SK-N-SH (cell line): ENCODE data around the gene PTPRK.

Experiments used
- CHD2 ChIP-seq: fragments of 150-350 bp; IDR thresholded peaks from 2 replicates; pipeline ENCODE4 v1.6.1; 2018; ENCODE audit warnings: low read length; ENCODE audit not compliant: partially characterized antibody
- POLR2AphosphoS5 ChIP-seq: IDR thresholded peaks from 2 replicates; pipeline ENCODE4 v1.6.1; 2012; ENCODE audit warnings: low read depth, low read length
- RFX5 ChIP-seq: IDR thresholded peaks from 2 replicates; pipeline ENCODE4 v1.6.1; 2012; ENCODE audit warnings: mild to moderate bottlenecking, improper control_type of control experiment, low read length
- RXRA ChIP-seq: IDR thresholded peaks from 2 replicates; pipeline ENCODE4 v1.4.0; 2012; ENCODE audit warnings: low read depth, mild to moderate bottlenecking, borderline replicate concordance
- SIN3A ChIP-seq: IDR thresholded peaks from 2 replicates; pipeline ENCODE4 v1.6.1; 2012; ENCODE audit warnings: low read depth, mild to moderate bottlenecking, low read length, moderate library complexity, borderline replicate concordance
- SMC3 ChIP-seq: IDR thresholded peaks from 2 replicates; pipeline ENCODE4 v1.6.1; 2012; ENCODE audit warnings: low read depth, low read length, improper control_type of control experiment
- YY1 ChIP-seq: IDR thresholded peaks from 2 replicates; pipeline ENCODE4 v1.4.0; 2012; ENCODE audit warnings: low read depth, mild to moderate bottlenecking
- TF ChIP-seq, protein P1 (sequence below): IDR thresholded peaks from 2 replicates; pipeline ENCODE4 v1.6.1; 2012; ENCODE audit warnings: mild to moderate bottlenecking, low read depth, low read length, moderate library complexity
- TF ChIP-seq, protein P2 (sequence below): fragments of 200-600 bp; sonication (generic); IDR thresholded peaks from 2 replicates; pipeline ENCODE4 v1.6.1; 2017; ENCODE audit warnings: antibody characterized with exemption, mild to moderate bottlenecking, moderate library complexity
- TF ChIP-seq, protein P3 (sequence below): fragments of 150-350 bp; IDR thresholded peaks from 2 replicates; pipeline ENCODE4 v1.6.1; 2017; ENCODE audit warnings: antibody characterized with exemption, low read length, low read depth, borderline replicate concordance

- TF ChIP-seq, protein P1, sequence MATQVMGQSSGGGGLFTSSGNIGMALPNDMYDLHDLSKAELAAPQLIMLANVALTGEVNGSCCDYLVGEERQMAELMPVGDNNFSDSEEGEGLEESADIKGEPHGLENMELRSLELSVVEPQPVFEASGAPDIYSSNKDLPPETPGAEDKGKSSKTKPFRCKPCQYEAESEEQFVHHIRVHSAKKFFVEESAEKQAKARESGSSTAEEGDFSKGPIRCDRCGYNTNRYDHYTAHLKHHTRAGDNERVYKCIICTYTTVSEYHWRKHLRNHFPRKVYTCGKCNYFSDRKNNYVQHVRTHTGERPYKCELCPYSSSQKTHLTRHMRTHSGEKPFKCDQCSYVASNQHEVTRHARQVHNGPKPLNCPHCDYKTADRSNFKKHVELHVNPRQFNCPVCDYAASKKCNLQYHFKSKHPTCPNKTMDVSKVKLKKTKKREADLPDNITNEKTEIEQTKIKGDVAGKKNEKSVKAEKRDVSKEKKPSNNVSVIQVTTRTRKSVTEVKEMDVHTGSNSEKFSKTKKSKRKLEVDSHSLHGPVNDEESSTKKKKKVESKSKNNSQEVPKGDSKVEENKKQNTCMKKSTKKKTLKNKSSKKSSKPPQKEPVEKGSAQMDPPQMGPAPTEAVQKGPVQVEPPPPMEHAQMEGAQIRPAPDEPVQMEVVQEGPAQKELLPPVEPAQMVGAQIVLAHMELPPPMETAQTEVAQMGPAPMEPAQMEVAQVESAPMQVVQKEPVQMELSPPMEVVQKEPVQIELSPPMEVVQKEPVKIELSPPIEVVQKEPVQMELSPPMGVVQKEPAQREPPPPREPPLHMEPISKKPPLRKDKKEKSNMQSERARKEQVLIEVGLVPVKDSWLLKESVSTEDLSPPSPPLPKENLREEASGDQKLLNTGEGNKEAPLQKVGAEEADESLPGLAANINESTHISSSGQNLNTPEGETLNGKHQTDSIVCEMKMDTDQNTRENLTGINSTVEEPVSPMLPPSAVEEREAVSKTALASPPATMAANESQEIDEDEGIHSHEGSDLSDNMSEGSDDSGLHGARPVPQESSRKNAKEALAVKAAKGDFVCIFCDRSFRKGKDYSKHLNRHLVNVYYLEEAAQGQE = no peak
- TF ChIP-seq POLR2AphosphoS5 (no peak), RXRA (no peak), SIN3A (no peak), YY1 (no peak), SMC3 (no peak), CHD2 (no peak), RFX5 (no peak)
- TF ChIP-seq, protein P2, sequence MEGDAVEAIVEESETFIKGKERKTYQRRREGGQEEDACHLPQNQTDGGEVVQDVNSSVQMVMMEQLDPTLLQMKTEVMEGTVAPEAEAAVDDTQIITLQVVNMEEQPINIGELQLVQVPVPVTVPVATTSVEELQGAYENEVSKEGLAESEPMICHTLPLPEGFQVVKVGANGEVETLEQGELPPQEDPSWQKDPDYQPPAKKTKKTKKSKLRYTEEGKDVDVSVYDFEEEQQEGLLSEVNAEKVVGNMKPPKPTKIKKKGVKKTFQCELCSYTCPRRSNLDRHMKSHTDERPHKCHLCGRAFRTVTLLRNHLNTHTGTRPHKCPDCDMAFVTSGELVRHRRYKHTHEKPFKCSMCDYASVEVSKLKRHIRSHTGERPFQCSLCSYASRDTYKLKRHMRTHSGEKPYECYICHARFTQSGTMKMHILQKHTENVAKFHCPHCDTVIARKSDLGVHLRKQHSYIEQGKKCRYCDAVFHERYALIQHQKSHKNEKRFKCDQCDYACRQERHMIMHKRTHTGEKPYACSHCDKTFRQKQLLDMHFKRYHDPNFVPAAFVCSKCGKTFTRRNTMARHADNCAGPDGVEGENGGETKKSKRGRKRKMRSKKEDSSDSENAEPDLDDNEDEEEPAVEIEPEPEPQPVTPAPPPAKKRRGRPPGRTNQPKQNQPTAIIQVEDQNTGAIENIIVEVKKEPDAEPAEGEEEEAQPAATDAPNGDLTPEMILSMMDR = no peak
- TF ChIP-seq, protein P3, sequence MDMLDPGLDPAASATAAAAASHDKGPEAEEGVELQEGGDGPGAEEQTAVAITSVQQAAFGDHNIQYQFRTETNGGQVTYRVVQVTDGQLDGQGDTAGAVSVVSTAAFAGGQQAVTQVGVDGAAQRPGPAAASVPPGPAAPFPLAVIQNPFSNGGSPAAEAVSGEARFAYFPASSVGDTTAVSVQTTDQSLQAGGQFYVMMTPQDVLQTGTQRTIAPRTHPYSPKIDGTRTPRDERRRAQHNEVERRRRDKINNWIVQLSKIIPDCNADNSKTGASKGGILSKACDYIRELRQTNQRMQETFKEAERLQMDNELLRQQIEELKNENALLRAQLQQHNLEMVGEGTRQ = no peak
Measured at GRCh38 chr6:128144320-128144719, 376.1 kb downstream of the PTPRK start.
